ENCODE data around the gene CACNB1.

CACNB1 gene

DNA sequence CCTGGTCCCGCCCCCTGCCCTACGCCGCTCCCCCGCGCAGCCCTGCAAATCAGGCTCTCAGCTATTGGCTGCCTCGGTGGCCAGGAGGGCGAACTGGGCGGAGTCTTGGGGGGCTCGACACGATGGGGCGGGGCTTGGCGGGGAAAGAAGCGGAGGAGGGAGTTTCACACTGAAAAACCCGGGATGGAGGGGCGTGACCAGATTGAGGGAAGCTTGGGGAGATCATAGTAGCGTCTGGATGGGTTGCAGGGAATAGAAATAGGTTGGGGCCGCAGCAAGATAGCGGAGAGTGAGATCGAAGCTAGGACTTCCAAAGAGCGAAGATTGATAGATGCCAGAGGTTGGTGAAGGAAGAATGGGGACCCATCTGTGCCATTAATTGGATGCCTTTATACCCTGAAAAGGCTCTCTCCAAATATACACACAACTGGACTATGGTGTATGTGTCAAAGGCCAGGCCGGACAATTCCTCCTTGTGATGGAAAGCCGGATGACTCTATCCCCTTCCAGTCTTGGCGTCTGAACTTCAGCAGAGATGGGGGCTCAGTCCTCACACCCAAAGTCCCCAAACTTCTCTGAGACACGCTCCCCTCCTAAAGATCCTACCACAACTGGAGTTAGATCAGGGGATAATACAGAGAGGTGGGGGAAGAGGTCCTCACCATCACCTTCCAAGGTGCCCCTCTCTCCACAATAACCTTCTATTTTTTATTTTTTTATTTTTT, 28.7 kb upstream of the CACNB1 start:
- no peak for DNase-seq (ENCODE audit: low read depth)

DNA sequence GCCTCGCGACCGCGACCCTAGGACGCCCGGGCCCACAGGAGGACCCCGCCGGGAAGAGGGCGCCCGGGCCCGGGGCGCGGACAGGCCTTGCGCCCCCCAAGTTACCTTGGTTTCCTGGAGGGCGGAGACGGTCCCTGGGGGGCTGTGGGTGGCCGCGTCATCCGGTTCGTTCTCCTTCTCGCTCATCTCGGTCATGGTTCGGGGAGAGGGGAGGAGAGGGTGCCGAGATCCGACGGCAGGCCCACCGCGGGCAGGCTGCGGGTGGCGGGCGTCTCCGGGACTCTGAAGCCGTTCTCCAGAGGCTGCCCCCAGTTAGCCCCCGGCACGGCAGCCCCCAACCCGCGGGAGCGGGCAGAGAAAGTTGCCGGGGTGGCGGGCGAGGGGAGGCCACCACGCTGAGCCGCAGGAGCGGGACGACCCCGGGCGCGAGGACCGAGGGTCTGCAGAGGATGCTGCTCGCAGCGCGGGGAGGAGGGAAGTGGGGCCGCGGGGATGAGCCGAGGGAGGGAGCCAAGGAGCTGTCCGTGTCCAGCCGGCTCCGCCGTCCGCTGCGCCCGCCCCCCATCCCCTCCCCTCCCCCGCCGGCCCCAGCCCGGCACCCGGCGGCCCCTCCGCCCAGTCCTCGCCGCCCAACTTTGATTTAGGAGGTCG, 28.0 kb upstream of the CACNB1 start, which contains the start of gene STAC2:
Gene STAC2, minus strand, starts transcription at position 638 of the 651 bp plus-strand sequence. Its CDS starts 443 bp downstream, at position 195.
- DNase-seq (ENCODE audit: low read depth): no peak

DNA sequence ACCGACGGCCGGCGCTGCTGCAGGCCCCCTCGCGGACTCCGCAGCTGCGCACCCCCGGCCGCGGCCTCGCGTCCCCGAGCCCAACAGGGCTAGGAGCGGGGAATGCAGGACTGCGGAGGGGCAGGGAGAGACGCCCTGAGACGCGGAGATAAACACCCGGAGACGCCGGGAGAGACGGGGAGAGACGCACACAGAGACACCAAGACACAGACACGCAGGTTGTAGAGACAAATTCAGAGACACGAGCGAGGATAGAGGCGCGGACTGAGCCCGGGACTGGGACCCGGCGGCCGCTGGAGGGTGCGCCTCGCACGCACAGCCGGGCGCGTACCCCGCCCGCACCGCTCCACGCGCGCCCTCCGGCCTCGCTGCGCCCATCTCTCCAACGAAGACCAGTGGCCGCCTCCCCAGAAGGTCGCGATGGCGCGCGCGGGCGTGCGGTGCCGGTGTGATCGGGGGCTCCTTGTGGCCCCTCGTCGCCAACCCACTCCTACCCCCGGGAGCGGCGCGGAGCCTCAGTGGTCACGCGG, 27.4 kb upstream of the CACNB1 start:
- no peak for DNase-seq (ENCODE audit: low read depth)

DNA sequence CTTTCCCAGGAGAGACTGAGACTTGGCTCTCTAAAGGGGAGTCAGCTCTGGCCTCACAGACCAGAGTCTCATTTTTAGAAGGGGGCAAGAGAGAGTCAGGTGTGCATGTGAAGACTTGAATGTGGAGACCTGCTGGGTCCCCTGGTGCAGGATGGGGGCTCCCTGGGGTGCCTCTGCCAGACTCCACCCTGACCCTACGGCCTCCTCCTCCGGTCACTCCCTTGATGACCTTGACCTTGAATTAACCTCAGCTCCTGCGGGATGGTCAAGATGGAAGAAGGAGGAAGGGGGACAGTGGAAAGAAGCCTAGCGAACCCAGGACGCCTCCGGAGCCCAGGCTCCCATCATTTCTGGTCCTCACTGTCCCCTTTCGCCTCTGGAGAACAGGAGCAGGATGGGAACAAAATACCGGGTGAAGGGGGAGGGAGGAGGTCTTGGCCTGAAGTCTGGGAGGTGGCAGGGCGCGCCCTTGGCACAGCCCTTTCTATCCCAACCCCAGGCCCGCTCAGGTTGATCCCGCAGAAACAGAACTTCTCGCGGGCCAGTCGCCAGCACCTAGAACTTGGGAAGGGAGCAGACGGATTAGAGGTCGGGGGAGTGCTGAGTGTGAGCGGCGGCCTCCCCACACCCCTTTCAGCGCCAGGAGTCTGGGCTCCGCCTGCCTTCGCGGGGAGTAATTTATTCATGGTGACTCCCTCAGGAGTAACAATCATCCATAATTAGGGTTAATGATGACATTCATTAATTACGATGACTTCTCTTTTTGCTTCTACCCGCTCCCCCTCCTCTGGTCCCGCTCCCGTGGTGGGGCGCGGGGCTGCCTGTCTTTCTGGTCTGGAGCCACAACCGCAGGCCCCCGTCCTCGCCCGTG, 26.7 kb upstream of the CACNB1 start:
- no peak for DNase-seq (ENCODE audit: low read depth)

DNA sequence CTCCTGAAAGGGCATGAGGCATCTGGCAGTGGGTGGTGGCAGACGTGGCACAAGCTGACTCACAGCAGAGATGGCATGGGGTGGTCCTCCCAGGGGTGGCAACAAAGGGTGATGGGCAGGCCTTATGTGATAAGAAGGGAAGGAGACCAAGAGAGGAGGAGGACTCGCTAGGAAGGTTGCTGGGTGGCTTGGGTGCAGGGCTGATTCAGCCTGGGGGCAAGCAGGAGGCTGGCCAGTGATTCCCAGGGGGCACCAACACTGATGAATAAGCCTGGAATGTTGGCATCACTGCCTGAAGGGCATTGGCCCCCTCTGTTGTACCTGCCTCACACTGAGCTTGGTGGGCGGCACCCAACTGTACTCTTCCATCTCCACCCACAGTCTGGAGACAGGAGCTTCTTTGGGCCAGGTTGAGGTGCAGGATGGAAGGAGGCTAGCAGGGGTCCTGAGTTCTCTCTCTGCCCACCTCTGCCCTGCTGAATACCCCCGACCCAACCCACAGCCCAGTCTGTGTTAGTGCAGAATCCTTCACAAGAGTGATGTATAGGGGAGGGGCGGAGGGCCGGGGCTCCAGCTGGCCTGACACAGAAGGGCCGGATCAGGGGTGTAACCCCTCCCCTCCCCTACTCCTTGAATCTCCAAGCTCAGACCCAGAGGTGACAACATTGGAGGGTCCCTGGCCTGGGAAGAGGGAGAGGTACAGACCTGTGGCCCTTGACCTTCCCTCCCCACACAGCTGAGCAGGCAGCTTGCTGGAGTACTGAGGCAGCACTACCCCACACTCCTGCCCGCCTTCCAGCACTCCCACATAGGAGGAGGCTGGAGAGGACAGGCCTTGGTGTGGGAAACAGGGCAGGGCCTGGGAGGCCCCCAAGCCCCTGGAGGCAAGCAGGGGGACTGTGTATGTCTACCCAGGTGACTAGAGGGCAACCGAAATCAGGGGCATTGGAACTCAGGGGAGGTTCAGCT, 25.7 kb upstream of the CACNB1 start:
- no peak for DNase-seq (ENCODE audit: low read depth)

DNA sequence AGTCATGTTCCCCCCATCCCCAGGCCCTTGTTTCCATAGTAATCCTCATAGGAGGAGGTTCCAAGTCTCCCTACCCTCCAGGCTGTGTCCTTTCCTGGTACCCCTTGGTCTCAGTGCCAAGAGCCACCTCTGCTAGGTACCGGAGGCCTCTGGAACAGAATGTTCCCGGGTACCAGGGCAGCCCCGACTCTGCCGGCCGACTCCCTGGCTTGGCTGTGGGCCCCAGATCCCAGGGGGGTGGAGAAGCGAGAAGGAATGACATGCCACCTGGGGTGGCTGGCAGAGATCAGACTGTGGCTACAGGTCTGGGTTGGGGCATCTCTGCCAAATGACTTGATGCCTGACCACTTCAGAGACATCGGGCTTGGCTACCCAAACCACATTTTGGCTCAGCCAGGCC, 24.7 kb upstream of the CACNB1 start:
- DNase-seq (ENCODE audit: low read depth): no peak

DNA sequence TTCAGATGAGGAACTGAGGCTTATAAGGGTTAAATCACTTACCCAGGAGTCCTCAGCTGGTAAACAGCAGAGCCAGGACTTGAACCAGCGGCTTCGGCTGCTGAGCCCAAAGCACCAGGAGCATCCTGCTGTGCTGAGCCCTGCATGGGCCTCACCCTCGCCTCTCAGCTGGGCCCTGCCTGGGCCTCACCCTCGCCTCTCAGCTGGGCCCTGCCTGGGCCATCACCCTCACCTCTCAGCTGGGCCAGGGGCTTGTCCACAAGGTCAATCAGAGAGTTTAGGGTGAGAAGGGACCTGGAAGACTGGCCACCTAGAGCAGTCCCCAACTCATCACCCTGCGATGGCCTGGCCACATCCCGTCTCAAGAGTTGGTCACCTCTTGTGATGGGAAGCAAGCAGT, 24.1 kb upstream of the CACNB1 start:
- no peak for DNase-seq (ENCODE audit: low read depth)

DNA sequence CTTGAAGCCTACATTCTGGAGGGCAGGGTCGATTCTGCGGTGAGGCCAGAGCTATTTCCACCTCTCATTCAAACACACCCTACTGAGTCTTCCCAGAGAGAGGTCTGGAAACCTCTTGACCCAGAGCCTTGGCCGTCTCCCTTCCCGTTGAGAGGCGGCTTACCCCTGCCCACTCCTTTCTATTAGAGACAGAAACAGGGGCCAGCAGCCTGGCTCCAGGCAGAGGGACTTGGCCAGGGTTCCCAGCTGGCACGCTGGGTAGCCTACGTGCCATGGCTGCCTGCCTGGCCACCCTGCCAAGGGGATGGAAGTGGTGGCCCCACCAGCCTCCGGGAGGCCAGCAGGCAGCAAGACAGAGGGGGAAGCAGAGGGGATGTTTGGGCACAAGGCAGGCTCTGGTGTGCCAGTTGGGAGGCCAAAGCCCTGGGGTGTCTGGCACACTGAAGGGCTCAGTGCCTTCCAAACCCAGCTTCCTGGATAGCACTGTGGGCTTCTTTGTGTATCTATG, 22.2 kb upstream of the CACNB1 start:
- DNase-seq (ENCODE audit: low read depth): no peak

DNA sequence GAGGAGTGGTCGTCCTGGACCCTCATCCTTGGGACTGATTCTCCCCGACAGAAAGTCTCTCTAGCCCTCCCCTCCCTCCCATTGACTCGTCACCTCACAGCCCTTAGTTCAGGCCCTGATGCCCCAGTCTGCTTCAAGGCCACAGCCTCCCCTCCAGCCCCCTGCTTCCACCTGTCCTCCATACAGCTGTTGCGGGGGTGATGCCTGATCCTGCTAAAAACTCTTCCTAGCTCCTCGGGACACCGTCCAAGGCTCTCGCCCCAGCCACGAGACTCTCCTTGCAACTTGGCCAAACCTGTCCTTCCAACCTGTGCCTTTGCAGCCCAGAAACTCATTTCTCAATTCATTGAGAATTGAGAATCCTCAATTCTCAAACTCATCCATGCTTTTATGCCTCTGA, 21.4 kb upstream of the CACNB1 start:
- DNase-seq (ENCODE audit: low read depth): no peak

DNA sequence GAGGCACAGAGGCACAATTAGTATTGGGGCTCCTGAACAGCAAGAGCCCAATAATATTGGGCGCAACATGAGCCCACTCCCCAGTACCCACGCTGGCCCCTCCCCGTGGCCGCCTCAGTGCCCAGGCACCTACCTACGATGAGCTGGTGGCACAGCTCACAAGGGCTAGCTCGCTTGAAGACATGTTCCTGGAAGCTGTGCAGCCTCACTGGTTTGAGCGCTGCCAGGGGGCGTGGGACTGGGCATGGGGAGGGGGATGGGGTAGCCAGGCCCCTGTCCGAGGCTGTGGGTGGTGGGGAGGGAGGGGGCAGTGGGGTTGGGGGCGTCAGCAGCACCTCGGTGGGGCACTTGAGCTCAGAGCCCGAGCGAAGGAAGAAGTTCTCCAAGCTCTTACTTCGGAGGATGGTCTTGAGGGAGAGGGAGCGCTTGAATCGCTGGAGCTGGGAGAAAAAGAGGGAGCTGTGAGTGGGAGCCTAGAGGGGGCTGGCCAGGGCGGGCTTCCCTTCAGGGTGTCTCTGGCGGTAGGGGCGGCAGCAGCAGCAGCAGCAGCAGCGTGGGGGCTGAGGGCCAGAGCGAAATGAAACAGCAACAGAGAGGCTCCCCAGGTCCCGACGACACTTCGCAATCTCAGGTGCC, 20.4 kb upstream of the CACNB1 start:
- no peak for DNase-seq (ENCODE audit: low read depth)

DNA sequence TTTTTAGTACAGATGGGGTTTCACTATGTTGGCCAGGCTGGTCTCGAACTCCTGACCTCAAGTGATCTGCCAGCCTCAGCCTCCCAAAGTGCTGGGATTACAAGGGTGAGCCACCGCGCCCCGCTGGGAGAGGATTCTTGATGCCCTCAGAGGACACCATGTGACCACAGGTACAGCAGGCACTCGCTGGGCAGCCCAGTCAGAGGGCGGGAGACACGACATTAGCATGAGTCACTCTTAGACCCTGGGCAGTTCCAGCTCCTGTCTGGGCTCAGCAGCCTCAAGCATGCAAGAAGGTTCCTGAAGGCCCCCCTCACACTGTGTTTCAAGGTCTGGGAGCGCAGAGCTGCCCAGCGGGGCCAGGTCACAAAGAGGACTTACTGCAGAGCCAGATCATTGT, 16.4 kb upstream of the CACNB1 start:
- DNase-seq (ENCODE audit: low read depth): no peak

DNA sequence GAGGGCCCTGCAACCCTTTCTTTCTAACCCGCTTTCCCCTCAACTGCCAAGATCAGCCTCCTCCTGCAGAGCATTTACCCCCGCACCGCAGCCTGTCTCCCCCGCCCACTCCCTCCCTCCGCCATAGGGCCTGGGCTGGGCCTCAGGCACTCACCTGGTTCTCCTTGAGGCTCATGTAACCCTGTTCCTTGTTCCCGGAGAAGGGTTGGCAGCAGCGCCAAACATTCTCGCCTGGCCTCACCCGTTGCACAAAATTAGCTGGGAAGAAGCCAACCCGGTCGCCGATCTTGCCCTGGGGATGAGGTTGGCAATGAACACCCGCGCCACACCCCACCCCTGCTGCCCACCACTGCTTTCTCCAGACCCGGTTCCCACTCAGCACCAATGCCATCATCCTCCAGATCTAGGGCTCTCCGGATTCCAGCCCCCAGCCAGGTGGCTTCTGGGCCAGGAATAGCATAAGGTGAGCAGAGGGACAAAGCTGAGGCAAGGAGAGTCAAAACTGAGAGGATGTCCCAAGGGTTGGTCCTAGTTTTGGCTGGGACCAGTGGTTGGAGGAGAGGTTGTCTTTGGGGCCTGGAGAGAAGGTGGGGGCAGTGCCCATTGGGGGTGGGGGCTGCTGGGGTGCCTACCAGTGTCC, 15.5 kb upstream of the CACNB1 start:
- no peak for DNase-seq (ENCODE audit: low read depth)

DNA sequence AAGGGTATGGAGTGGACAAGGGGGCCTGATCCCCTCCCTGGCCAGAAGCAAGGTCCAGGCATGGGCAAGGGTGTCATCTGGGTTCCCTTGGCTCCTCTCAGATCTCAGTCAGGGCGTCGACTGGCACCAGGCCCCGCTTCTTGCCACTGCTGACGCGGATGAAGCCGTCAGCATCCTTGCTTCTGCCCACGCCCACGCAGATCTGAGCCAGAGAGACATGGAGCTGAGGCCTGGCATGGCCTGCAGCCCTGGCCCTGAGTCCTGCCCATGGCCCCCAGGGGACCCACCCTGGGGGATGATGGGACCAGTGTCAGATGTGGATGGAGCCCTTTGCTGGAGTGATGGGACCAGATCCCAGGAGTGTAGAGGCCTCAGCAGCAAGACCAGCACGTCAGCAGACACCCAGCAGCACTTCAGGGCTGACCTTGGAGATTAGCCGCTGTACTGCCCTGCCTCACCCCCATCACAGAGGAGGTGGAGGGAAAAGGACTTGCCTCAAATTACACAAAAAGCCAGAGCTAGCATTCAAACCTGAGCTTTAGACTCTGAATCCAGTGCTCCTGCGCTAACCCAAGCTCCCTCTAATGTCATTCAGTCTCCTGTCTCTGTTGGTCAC, 14.8 kb upstream of the CACNB1 start:
- no peak for DNase-seq (ENCODE audit: low read depth)

DNA sequence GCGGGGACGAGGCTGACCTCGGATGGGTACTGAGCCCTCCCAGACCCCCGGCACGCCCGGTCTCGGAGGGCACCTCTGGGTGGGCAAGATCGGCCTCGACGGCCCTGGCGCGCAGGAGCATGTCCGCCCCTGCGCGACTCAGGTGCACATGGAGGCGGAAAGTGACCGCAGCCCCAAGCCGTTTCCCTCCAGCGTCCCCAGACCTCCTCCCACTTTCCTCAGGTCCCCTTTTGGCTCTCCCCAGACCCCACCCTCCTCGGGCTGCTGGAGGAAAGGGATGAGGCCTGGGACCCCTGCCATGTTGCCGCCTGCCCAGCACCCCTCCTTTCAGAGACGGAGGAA, 12.6 kb upstream of the CACNB1 start:
- no peak for DNase-seq (ENCODE audit: low read depth)

DNA sequence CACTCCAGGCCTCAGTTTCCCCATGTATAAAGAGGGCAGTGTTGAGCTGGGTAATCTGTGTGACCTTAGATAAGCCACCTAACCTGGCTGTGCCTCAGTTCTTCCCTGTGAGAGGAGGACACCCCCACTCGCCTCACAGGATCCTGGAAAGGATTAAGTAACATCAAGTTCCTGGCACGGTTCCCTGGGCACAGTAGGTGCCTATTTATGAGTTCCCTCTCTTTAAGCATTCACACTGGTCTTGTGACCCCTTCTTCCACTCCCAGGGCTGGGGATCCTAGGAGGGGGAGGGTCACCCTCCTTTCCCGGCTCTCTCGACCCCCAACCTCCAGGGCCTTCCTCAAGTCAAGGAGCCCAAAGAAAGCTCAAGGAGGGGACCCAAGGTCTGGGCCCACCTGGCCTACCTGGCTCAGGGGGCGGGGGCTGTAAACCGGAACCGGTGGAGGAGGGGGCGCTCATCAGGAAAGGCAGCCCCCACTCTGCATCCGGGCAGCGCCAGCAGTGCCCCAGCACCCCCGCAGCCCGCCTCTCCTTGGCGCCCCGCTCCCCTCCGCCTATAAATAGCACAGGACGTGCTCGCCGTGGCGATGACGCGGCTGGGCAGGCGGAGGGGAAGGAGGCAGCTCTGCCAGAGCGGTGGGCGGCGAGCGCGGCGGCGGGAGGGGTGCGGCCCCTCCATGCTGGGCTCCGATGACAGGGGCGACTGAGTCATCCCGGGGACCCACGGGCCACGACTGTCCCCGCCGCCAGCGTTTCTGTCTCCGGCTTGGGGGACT, 12.0 kb upstream of the CACNB1 start:
- no peak for DNase-seq (ENCODE audit: low read depth)

DNA sequence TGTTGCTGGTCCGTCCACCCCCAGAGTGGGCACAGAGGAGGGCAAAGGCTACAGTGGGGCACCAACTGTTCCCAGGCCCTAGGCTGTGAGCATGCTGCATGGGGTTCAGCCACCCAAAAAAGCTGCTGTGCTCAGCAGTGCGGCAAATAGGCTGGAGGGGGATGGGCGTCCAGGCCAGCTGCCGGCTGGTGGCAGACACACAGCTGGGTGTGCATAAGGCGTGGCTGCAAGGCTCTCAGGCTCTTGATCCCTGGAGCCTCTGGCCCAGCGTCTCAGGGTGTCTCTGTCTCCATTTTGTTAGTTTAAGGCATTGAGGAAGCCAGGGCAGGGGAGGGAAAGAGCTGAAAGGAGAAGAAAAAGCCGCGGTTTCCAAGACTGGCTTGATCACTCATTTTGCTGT, 11.4 kb upstream of the CACNB1 start:
- no peak for DNase-seq (ENCODE audit: low read depth)

DNA sequence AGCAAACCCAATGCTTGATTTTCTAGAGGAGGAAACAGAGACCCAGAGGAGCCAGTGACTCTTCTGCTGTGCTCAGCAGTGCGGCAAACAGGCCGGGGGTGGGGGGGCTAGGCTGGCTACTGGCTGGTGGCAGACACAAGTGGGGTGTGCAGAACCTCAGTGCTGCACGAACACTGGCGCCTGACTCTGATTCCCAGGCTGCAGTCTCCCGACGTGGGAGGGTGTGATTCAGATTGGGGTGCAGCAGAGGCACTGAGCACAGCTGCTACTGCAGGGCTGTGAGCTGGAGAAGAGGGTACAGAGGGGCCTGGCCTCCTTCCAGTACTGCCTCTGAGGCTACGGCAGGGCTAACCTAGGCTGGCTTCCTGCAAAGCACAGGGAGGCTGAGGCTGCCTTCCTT, 10.7 kb upstream of the CACNB1 start:
- no peak for DNase-seq (ENCODE audit: low read depth)

DNA sequence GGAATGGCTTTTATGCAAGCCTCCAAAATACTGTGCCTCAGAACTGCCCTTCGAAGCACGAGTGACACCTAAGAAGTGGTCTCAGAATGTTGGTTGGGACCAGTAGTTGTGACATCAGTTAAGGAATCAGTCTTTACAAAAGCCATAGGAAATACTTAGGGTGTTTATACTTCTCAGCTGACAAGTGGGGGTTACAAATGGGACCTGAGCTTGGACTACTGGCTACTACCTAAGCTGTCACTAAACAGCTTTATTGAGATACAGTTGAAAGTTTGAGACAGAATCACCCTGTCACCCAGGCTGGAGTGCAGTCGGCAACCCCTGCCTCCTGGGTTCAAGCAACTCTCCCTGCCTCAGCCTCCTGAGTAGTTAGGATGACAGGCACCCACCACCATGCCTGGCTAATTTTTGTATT, 7.7 kb upstream of the CACNB1 start:
- DNase-seq (ENCODE audit: low read depth): no peak

DNA sequence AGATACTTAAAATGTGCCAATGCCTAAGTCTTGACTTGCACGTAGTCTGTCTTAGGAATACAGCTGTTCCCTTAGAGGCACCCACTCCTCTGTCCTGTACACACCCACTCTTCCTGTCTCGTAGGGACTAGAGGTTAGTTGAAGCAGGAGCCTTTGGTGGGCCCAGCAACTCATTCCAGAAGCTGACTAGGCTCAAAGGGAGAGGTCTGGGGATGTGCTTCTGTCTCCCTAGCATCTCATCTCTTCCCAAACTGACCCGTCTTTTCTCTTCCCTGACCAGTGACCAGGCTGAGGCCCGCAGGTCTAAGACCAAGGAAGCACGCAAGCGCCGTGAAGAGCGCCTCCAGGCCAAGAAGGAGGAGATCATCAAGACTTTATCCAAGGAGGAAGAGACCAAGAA, 6.8 kb upstream of the CACNB1 start:
- no peak for DNase-seq (ENCODE audit: low read depth)
